Suprapubic skin (tissue), 4 donors: ENCODE results near the gene NOTCH2. TPM values are rescaled to one million over a fixed set of nuclear protein-coding genes. Genes with fewer than 3 reads are reported as not detected.
A peak's percentile ranks its signal among the peaks of the same experiment; 100 is the strongest.
"Not testable (repeated sequence)": the region's sequence is repeated elsewhere in the genome, so short reads cannot be mapped to it uniquely, and the experiment has no call there.

Experiments used
- DNase-seq, 2 donors: peaks; one replicate each; pipeline ENCODE4 v3.0.0-alpha.2; 2019; ENCODE audit warnings: low spot score in 2 of 2
- H3K27ac ChIP-seq: fragments of 200-600 bp; sonication (generic); one replicate; pipeline ENCODE4 v1.5.1; 2019
- H3K27me3 ChIP-seq: fragments of 200-600 bp; sonication (generic); one replicate; pipeline ENCODE4 v1.5.1; 2019
- H3K36me3 ChIP-seq: fragments of 200-600 bp; sonication (generic); one replicate; pipeline ENCODE4 v1.5.1; 2019
- H3K4me1 ChIP-seq: fragments of 200-600 bp; sonication (generic); one replicate; pipeline ENCODE4 v1.5.1; 2019
- H3K4me3 ChIP-seq: fragments of 200-600 bp; sonication (generic); one replicate; pipeline ENCODE4 v1.5.1; 2019; ENCODE audit warnings: mild to moderate bottlenecking
- H3K9me3 ChIP-seq: fragments of 200-600 bp; sonication (generic); one replicate; pipeline ENCODE4 v1.5.1; 2019
- POLR2A ChIP-seq, 2 donors: fragments of 450-650 bp; IDR thresholded peaks; one replicate each; pipeline ENCODE4 v1.6.1; 2017; ENCODE audit warnings: antibody characterized with exemption in 2 of 2, mild to moderate bottlenecking in 2 of 2, moderate library complexity in 2 of 2
- WGBS: methylation state at CpG from one replicate; pipeline ENCODE4 v1.1.5; 2018; 5-methylcytosine and 5-hydroxymethylcytosine counted together
- total RNA-seq, 4 donors: library from RNA; depleted of rRNA; stranded (reverse); fragments of >200 nt; gene quantifications; one replicate each; pipeline ENCODE4 v1.1.0, GENCODE V29; 2016

Gene NOTCH2
- total RNA-seq, result 100 to 1,000 TPM; 120 to 167 (median 154) TPM

GRCh38 chr1:120069067-120069919 lies at the start of gene NOTCH2:
Gene NOTCH2 (minus strand): TSS chr1:120069662. CDS start chr1:120069406, 256 bp downstream.
- Histone ChIP-seq H3K27ac (peak within 1 kb of the TSS; percentile 94), H3K4me3 (peak within 1 kb of the TSS; percentile 68)
- H3K4me1 ChIP-seq, H3K27me3 ChIP-seq, H3K9me3 ChIP-seq, H3K36me3 ChIP-seq: not testable (repeated sequence)
- peak; percentile 73 to 78 for DNase-seq
- peak in 1 of 2 donors; percentile 49 for TF ChIP-seq POLR2A (IDR thresholded peaks at IDR 0.05)
- 0% methylated on average over 4 of the region's 95 CpGs for WGBS

GRCh38 chr1:120117371-120118177 lies 48.1 kb upstream of the NOTCH2 start:
- DNase-seq, result peak; percentile 62 to 77
- not testable (repeated sequence) for H3K4me1 ChIP-seq, H3K27ac ChIP-seq, H3K9me3 ChIP-seq, H3K36me3 ChIP-seq, H3K27me3 ChIP-seq, H3K4me3 ChIP-seq
- 48% methylated on average over 2 of the region's 4 CpGs for WGBS

GRCh38 chr1:120116094-120116493 lies 46.6 kb upstream of the NOTCH2 start:
- 98% methylated on average over 2 of the region's 2 CpGs for WGBS
- not testable (repeated sequence) for DNase-seq, H3K36me3 ChIP-seq, H3K4me1 ChIP-seq, H3K27ac ChIP-seq, H3K4me3 ChIP-seq, H3K9me3 ChIP-seq, H3K27me3 ChIP-seq

- H3K36me3 ChIP-seq, result not testable (repeated sequence)
Observed at GRCh38 chr1:120113134-120113533, 43.7 kb upstream of the NOTCH2 start.

GRCh38 chr1:120112212-120112611 lies 42.8 kb upstream of the NOTCH2 start:
- not testable (repeated sequence) for H3K4me1 ChIP-seq, H3K27ac ChIP-seq, DNase-seq, H3K4me3 ChIP-seq, H3K9me3 ChIP-seq, H3K27me3 ChIP-seq, H3K36me3 ChIP-seq
- 94% methylated on average over 5 of the region's 5 CpGs for WGBS

More at GRCh38 chr1:120113134-120113533, 43.7 kb upstream of the NOTCH2 start:
- H3K27me3 ChIP-seq, H3K4me3 ChIP-seq, DNase-seq, H3K4me1 ChIP-seq, H3K9me3 ChIP-seq, H3K27ac ChIP-seq: not testable (repeated sequence)
- no CpG with 5 or more reads among the region's 3 CpGs for WGBS

- H3K36me3 ChIP-seq, H3K4me1 ChIP-seq, H3K27ac ChIP-seq, H3K9me3 ChIP-seq, H3K27me3 ChIP-seq, H3K4me3 ChIP-seq, DNase-seq: not testable (repeated sequence)
- no CpG with 5 or more reads among the region's 3 CpGs for WGBS
Observed at GRCh38 chr1:120111771-120112170, 42.3 kb upstream of the NOTCH2 start.

GRCh38 chr1:120111008-120111407 lies 41.5 kb upstream of the NOTCH2 start:
- not testable (repeated sequence) for H3K4me1 ChIP-seq, DNase-seq, H3K4me3 ChIP-seq, H3K9me3 ChIP-seq, H3K36me3 ChIP-seq, H3K27me3 ChIP-seq, H3K27ac ChIP-seq
- WGBS, result 100% methylated on average over 1 of the region's 2 CpGs

GRCh38 chr1:120109656-120110055 lies 40.2 kb upstream of the NOTCH2 start:
- not testable (repeated sequence) for DNase-seq, H3K4me1 ChIP-seq, H3K27ac ChIP-seq, H3K9me3 ChIP-seq, H3K27me3 ChIP-seq, H3K36me3 ChIP-seq, H3K4me3 ChIP-seq
- WGBS, result 97% methylated on average over 7 of the region's 9 CpGs

- H3K4me1 ChIP-seq, H3K27ac ChIP-seq, DNase-seq, H3K4me3 ChIP-seq, H3K27me3 ChIP-seq, H3K9me3 ChIP-seq, H3K36me3 ChIP-seq: not testable (repeated sequence)
- WGBS, result 92% methylated on average over 10 of the region's 10 CpGs
Observed at GRCh38 chr1:120109180-120109579, 39.7 kb upstream of the NOTCH2 start.

- H3K27me3 ChIP-seq, H3K4me3 ChIP-seq, H3K4me1 ChIP-seq, DNase-seq, H3K9me3 ChIP-seq, H3K27ac ChIP-seq, H3K36me3 ChIP-seq: not testable (repeated sequence)
- whole genome bisulfite sequencing, result 77% methylated on average over 2 of the region's 2 CpGs
Observed at GRCh38 chr1:120105288-120105687, 35.8 kb upstream of the NOTCH2 start.

- DNase-seq, H3K27ac ChIP-seq, H3K4me1 ChIP-seq, H3K27me3 ChIP-seq, H3K9me3 ChIP-seq, H3K36me3 ChIP-seq, H3K4me3 ChIP-seq: not testable (repeated sequence)
- no CpG with 5 or more reads among the region's 3 CpGs for WGBS
Observed at GRCh38 chr1:120103768-120104167, 34.3 kb upstream of the NOTCH2 start.

- not testable (repeated sequence) for H3K4me1 ChIP-seq, H3K36me3 ChIP-seq, H3K27ac ChIP-seq, H3K9me3 ChIP-seq, H3K4me3 ChIP-seq, DNase-seq, H3K27me3 ChIP-seq
- WGBS, result 92% methylated on average over 1 of the region's 1 CpG
Observed at GRCh38 chr1:120101593-120101992, 32.1 kb upstream of the NOTCH2 start.

- not testable (repeated sequence) for H3K4me3 ChIP-seq, H3K4me1 ChIP-seq, H3K36me3 ChIP-seq, H3K27ac ChIP-seq, H3K9me3 ChIP-seq, DNase-seq, H3K27me3 ChIP-seq
- WGBS, result 40% methylated on average over 1 of the region's 1 CpG
Observed at GRCh38 chr1:120100590-120100989, 31.1 kb upstream of the NOTCH2 start.
